Ecto neural progenitor cell (in vitro differentiated cells): ENCODE results near the gene IFT27.

Experiments
- DNase-seq: peaks from one replicate; pipeline ENCODE4 v3.0.0-alpha.2; 2018; ENCODE audit warnings: low spot score

IFT27 gene

GRCh38 chr22:36743591-36744412, 32.1 kb downstream of the IFT27 start:
- no peak for DNase-seq

- no peak for DNase-seq
Observed at GRCh38 chr22:36743011-36743410, 32.9 kb downstream of the IFT27 start.

- no peak for DNase-seq
Observed at GRCh38 chr22:36741968-36742367, 34.0 kb downstream of the IFT27 start.

- DNase-seq = no peak
Observed at GRCh38 chr22:36741204-36741793, 34.6 kb downstream of the IFT27 start.

- peak; percentile 14 for DNase-seq
Observed at GRCh38 chr22:36740716-36741115, 35.2 kb downstream of the IFT27 start.

- DNase-seq = peak; percentile 6
Observed at GRCh38 chr22:36739185-36739584, 36.7 kb downstream of the IFT27 start.

- peak; percentile 37 for DNase-seq
Observed at GRCh38 chr22:36738416-36739020, 37.4 kb downstream of the IFT27 start.

GRCh38 chr22:36737776-36738175, 38.1 kb downstream of the IFT27 start:
- peak; percentile 29 for DNase-seq

GRCh38 chr22:36736701-36737320, 39.1 kb downstream of the IFT27 start:
- peak; percentile 9 for DNase-seq

- DNase-seq = peak; percentile 36
Observed at GRCh38 chr22:36734171-36735058, 41.5 kb downstream of the IFT27 start.

GRCh38 chr22:36733271-36733670, 42.6 kb downstream of the IFT27 start:
- DNase-seq = peak; percentile 5

- peak; percentile 27 for DNase-seq
Observed at GRCh38 chr22:36732609-36733008, 43.3 kb downstream of the IFT27 start.

GRCh38 chr22:36731916-36732315, 44.0 kb downstream of the IFT27 start:
- peak; percentile 29 for DNase-seq

GRCh38 chr22:36731321-36731720, 44.6 kb downstream of the IFT27 start:
- DNase-seq = peak; percentile 14

- DNase-seq = peak; percentile 31
Observed at GRCh38 chr22:36730176-36730858, 45.6 kb downstream of the IFT27 start.

- DNase-seq = peak; percentile 36
Observed at GRCh38 chr22:36729321-36729720, 46.6 kb downstream of the IFT27 start.

- peak; percentile 26 for DNase-seq
Observed at GRCh38 chr22:36728505-36728904, 47.4 kb downstream of the IFT27 start.

GRCh38 chr22:36727927-36728488, 47.9 kb downstream of the IFT27 start:
- peak; percentile 29 for DNase-seq

- DNase-seq = peak; percentile 15
Observed at GRCh38 chr22:36727110-36727509, 48.8 kb downstream of the IFT27 start.

- no peak for DNase-seq
Observed at GRCh38 chr22:36726007-36726380, 49.9 kb downstream of the IFT27 start.
